G401 (cell line): ENCODE data around the gene EIF3A. TPM values are rescaled to one million over a fixed set of nuclear protein-coding genes. Genes with fewer than 3 reads are reported as not detected.
"Not testable (repeated sequence)": the region's sequence is repeated elsewhere in the genome, so short reads cannot be mapped to it uniquely, and the experiment has no call there.

Experiments
- DNase-seq: peaks from one replicate; pipeline ENCODE4 v3.0.0-alpha.2; 2015; ENCODE audit warnings: low spot score
- in situ Hi-C: cut with HindIII; loops from 2 replicates; pipeline ENCODE4 v1.10.0; 2016; ENCODE audit warnings: low sequenced_read_pairs, mixed read lengths
- total RNA-seq: library from RNA; depleted of rRNA; stranded (reverse); fragments of >200 nt; shearing (Covaris generic); gene quantifications from 2 replicates; pipeline ENCODE4 v1.2.3, GENCODE V29; 2014

EIF3A gene
- total RNA-seq, 1 experiment from 2014 or later: 60.2 TPM

DNA sequence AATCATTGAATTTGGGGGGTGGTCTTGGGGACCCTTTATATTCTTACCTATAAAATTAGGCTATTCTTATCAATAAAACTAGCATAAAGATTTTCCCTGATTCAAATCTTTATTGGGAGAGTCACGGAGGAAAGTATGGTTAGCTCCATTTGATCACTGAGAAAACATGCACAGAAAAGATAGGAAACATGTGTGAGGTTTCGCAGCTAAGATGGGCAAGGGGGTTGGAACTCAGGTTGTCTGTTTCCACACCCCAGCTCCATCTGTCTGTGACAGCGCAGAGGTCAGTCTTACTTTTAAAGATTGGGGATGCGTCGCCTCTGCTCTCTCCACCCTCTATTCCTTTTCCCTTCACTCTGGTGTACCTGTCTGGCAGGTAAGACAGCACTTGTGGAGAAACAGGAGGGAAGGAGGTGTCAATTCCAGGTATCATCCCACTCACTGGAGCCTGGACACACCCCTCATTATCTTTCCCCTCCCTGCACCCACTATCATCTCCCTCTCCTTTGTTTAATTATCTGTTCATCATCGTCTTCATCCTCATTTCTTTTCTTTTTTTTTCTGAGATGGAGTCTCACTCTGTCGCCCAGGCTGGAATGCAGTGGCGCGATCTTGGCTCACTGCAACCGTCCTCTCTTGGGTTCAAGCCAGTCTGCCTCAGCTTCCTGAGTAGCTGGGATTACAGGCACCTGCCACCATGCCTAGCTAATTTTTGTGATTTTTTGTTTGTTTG, 20.9 kb upstream of the EIF3A start:
- in situ Hi-C loops: no loop called here
- DNase-seq: peak; percentile 12

- in situ Hi-C loops: no loop called here
- DNase-seq: no peak
Observed at GRCh38 chr10:119100434-119101238, 20.0 kb upstream of the EIF3A start.

GRCh38 chr10:119098576-119098975, 18.0 kb upstream of the EIF3A start:
- in situ Hi-C loops: no loop called here
- DNase-seq: no peak

DNA sequence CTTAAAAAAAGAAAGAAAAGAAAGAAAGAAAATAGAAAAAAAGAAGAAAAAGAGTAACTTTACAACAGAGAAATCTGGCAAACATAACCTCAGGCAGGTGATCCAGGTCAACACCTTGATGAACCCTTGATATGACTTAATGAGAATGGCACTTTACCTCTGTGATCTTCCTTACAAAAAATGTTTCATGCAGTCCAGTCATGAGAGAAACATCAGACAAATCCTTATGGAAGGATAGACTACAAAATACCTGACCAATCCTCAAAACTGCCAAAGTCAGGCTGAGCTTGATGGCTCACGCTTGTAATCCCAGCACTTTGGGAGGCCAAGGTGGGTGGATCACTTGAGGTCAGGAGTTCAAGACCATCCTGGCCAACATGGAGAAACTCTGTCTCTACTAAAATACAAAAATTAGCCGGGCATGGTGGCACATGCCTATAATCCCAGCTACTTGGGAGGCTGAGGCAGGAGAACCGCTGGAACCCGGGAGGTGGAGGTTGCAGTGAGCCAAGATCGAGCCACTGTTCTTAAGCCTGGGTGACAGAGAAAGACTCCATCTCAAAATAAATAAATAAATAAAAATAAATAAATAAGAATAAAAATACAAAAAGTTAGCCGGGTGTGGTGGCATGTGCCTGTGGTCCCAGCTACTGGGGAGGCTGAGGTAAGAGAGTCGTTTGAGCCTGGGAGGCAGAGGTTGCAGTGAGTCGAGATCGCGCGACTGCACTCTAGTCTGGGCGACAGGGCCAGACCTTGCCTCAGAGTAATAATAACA, 16.2 kb upstream of the EIF3A start:
- DNase-seq, in situ Hi-C loops: not testable (repeated sequence)

DNA sequence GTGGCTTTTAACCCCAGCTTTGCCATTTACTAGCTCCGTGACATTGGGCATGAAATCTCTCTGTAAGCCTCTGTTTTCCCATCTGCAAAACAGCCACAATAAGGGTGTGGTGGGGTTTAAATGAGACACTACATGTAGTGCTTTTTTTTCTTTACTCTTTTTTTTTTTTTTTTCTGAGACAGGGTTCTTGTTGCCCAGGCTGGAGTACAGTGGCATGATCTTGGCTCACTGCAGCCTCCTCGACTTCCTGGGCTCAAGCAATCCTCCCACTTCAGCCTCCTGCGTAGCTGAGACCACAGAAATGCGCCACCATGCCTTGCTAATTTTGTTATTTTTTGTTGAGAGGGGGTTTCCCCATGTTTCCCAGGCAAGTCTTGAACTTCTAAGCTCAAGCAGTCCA, 15.0 kb upstream of the EIF3A start:
- in situ Hi-C loops: no loop called here
- DNase-seq: no peak

GRCh38 chr10:119090968-119091367, 10.4 kb upstream of the EIF3A start:
- in situ Hi-C loops: no loop called here

GRCh38 chr10:119090026-119090795, 9.6 kb upstream of the EIF3A start:
- no peak for DNase-seq
- in situ Hi-C loops: no loop called here

More at GRCh38 chr10:119090968-119091367, 10.4 kb upstream of the EIF3A start:
- DNase-seq: no peak

DNA sequence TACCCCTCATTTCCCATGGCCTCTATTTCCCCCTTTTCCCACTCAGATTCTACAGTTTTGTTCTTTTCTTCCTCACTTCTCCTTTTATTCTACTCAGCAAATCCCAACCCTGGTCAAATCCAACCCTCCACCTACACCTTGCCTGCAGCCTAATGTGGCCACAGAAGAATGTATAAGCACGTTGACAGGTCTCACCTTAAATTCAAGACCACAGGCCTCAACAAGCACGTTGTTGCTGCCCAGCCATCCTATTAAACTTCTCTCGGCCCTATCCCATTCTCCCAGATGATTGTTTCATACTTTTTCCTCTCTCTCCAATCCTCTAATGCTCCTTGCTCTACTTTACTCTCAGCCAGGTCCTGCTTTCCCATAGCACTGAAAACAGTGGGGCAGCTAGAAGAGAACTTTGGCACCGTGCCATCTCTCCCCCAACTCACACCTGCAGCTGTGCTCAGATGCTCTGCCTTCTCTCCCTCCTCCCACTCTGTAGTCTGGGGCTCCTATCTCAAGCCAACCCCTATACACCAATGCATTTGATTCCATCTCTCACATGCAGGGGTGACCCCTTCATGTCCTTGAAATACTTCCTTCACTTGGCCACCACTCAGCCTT, 6.8 kb upstream of the EIF3A start:
- no peak for DNase-seq
- in situ Hi-C loops: no loop called here

DNA sequence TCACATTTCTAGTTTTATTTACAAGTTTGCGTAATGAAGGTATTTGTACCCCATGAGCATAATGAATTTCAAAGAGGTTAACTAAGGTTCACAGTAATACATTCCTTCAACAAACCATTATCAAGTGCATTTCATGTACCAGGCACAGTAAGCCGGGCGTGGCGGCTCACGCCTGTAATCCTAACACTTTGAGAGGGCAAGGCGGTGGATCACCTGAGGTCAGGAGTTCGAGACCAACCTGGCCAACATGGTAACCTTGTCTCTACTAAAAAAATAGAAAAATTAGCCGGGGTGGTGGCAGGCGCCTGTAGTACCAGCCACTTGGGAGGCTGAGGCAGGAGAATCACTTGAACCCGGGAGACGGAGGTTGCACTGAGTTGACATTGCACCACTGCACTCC, 4.3 kb upstream of the EIF3A start:
- in situ Hi-C loops: no loop called here
- DNase-seq: no peak

DNA sequence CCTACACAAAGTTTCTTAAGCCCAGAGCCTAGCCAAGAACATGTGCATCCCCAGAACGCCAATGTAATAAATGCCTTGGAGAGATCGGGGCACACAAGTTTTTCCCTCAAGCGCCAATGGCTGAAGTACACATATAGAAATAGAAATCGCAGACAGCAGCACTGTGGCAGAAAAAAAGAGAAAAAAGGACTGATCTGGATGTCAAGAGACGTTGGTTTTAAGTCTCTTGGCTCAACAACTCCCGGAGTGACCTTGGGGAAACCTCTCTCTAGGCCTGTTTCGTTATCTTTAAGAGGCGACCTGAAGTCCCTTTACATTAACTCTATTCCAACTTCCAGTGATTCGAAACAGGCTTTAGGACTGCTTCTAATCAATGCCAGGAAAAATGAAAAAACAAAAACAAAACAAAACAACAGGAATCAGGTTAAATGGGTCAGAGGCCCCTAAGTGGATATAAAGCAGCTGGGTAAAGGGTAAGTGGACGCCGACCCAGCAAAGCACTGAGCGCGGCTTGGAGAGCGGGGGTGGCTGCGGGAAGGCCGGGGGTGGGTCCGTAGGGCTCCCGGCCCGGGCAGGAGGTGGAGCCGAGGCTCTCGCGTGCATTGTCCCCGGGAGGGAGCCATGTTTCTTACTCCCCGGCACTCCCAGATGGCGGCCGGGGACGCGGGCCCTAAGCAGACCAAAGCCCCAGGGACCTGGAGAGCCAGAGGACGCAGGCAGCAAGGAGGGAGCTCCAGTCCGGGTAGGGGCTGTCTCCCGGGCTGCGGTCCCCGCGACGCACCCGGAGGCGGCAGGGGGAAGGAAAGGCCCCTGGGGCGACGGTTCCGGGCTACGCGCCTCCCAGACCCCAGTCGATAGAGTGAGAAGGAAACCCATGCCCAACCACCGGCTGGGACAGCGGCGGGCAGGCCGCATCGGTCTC, 757 bp downstream of the EIF3A start:
- DNase-seq: peak; percentile 52
- in situ Hi-C loops: no loop called here

GRCh38 chr10:119078422-119079179, 2.0 kb downstream of the EIF3A start:
- no peak for DNase-seq
- in situ Hi-C loops: no loop called here

DNA sequence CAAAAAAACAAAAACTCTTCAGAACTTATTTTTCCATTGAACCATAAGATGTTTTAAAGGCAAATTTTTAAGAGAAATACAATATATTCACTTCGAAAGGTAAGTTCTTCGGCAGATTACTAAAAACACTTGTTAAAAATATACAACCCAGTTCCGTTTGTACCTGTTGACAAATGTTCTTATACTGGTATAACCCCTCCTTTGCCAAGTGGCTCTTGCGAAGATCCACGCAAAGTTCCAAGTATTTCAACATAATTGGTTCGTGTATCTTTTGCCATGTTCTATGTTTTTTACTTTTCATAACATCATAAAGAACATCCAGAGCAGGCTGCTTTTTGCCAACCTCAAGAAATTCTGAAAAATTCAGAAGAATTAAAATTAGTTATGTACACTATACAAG, 7.0 kb downstream of the EIF3A start:
- in situ Hi-C loops: no loop called here
- DNase-seq: no peak

- in situ Hi-C loops: no loop called here
- no peak for DNase-seq
Observed at GRCh38 chr10:119070395-119071165, 10.0 kb downstream of the EIF3A start.

DNA sequence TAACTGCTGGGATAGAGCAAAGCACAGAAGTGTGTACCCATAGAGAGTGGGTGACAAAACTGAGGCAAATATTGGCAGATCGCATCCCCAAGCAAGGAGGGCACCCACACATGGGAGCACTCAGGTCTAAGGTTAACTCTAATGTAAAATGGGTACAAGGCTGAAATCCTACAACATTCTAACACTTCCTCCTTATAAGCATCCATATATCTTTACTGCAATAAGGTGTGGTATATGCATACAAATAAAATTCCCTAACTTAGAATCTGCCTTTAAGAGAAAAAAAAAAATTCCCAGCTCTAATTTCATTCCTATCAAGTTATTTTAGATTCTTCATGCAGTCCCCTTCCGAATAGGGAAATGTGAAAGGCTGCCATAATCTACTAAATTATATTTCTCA, 18.7 kb downstream of the EIF3A start:
- no peak for DNase-seq
- in situ Hi-C loops: no loop called here

- DNase-seq: no peak
- in situ Hi-C loops: no loop called here
Observed at GRCh38 chr10:119061352-119061751, 19.3 kb downstream of the EIF3A start.

GRCh38 chr10:119060107-119060506, 20.5 kb downstream of the EIF3A start:
- in situ Hi-C loops: no loop called here
- no peak for DNase-seq
